Stimulated activated CD8-positive, alpha-beta memory T cell treated with anti-CD3 and anti-CD28 coated beads, Interleukin-4, amount 100 ng/mL, for 48 hours (primary cell): Measurements from ENCODE around the gene SPEF2.
"Not testable (repeated sequence)": the region's sequence is repeated elsewhere in the genome, so short reads cannot be mapped to it uniquely, and the experiment has no call there.

Source experiments
- DNase-seq: peaks from one replicate; pipeline ENCODE4 v3.0.0-alpha.2; 2020

Gene SPEF2

GRCh38 chr5:35660451-35660850 lies 42.8 kb downstream of the SPEF2 start:
- DNase-seq, result no peak

GRCh38 chr5:35664584-35664983 lies 46.9 kb downstream of the SPEF2 start:
- no peak for DNase-seq

GRCh38 chr5:35665096-35665495 lies 47.4 kb downstream of the SPEF2 start:
- no peak for DNase-seq

- DNase-seq, result no peak
Measured at GRCh38 chr5:35668319-35668718, 50.7 kb downstream of the SPEF2 start.

GRCh38 chr5:35668794-35669193 lies 51.1 kb downstream of the SPEF2 start:
- DNase-seq, result no peak

GRCh38 chr5:35671541-35672295 lies 54.1 kb downstream of the SPEF2 start:
- no peak for DNase-seq

- not testable (repeated sequence) for DNase-seq
Measured at GRCh38 chr5:35672296-35672655, 54.6 kb downstream of the SPEF2 start.

GRCh38 chr5:35672995-35673394 lies 55.3 kb downstream of the SPEF2 start:
- DNase-seq, result peak; percentile 32

GRCh38 chr5:35674049-35674448 lies 56.4 kb downstream of the SPEF2 start:
- no peak for DNase-seq

GRCh38 chr5:35675392-35675791 lies 57.7 kb downstream of the SPEF2 start:
- no peak for DNase-seq

GRCh38 chr5:35677878-35678277 lies 60.2 kb downstream of the SPEF2 start:
- no peak for DNase-seq

- DNase-seq, result no peak
Measured at GRCh38 chr5:35678661-35679060, 61.0 kb downstream of the SPEF2 start.

- no peak for DNase-seq
Measured at GRCh38 chr5:35679357-35679756, 61.7 kb downstream of the SPEF2 start.

- DNase-seq, result no peak
Measured at GRCh38 chr5:35681911-35682310, 64.2 kb downstream of the SPEF2 start.

- DNase-seq, result no peak
Measured at GRCh38 chr5:35683466-35683865, 65.8 kb downstream of the SPEF2 start.

- DNase-seq, result no peak
Measured at GRCh38 chr5:35685161-35685560, 67.5 kb downstream of the SPEF2 start.

- no peak for DNase-seq
Measured at GRCh38 chr5:35687961-35688360, 70.3 kb downstream of the SPEF2 start.

- DNase-seq, result no peak
Measured at GRCh38 chr5:35694481-35694880, 76.8 kb downstream of the SPEF2 start.

- DNase-seq, result no peak
Measured at GRCh38 chr5:35698047-35698808, 80.6 kb downstream of the SPEF2 start.

GRCh38 chr5:35707659-35708058 lies 90.0 kb downstream of the SPEF2 start:
- no peak for DNase-seq

- no peak for DNase-seq
Measured at GRCh38 chr5:35709688-35710087, 92.0 kb downstream of the SPEF2 start.

GRCh38 chr5:35717718-35718117 lies 100.1 kb downstream of the SPEF2 start:
- DNase-seq, result no peak

- no peak for DNase-seq
Measured at GRCh38 chr5:35735718-35736117, 118.1 kb downstream of the SPEF2 start.

GRCh38 chr5:35736280-35736679 lies 118.6 kb downstream of the SPEF2 start:
- DNase-seq, result peak; percentile 53
